ENCODE results near the gene UNG.

GRCh38 chr12:109121346-109121880, 24.0 kb downstream of the UNG start:
- TF ChIP-seq CTCF (IDR thresholded peaks at IDR 0.05; ENCODE audit: low read length) (no peak), EZH2phosphoT487 (IDR thresholded peaks at IDR 0.05; ENCODE audit: low read length) (no peak), EZH2 (optimal IDR thresholded peaks at IDR 0.05; ENCODE audit: low read depth, low read length) (no peak)
